Karpas-422 (cell line): ENCODE results near the gene DMRTC2. TPM values are rescaled to one million over a fixed set of nuclear protein-coding genes. Genes with fewer than 3 reads are reported as not detected.

Experiments
- DNase-seq: peaks from one replicate; pipeline ENCODE4 v3.0.0-alpha.2; 2015
- H2AFZ ChIP-seq: fragments of 200-600 bp; sonication (generic); 2 replicates; pipeline ENCODE4 v1.6.1; 2014; ENCODE audit warnings: antibody characterized with exemption, low read length, mixed read lengths
- H3K27ac ChIP-seq: fragments of 200-600 bp; sonication (generic); 2 replicates; pipeline ENCODE4 v1.5.1; 2014; ENCODE audit warnings: mild to moderate bottlenecking, low read length, moderate library complexity
- H3K27me3 ChIP-seq: fragments of 200-600 bp; sonication (generic); 2 replicates; pipeline ENCODE4 v1.6.1; 2014; ENCODE audit warnings: low read length, mixed read lengths
- H3K36me3 ChIP-seq: fragments of 200-600 bp; sonication (generic); 2 replicates; pipeline ENCODE4 v1.6.1; 2014; ENCODE audit warnings: low read length, mixed read lengths; ENCODE audit not compliant: insufficient read depth
- H3K4me1 ChIP-seq: fragments of 200-600 bp; sonication (generic); 2 replicates; pipeline ENCODE4 v1.6.1; 2014; ENCODE audit warnings: mild to moderate bottlenecking, low read length, mixed read lengths
- H3K4me2 ChIP-seq: fragments of 200-600 bp; sonication (generic); 2 replicates; pipeline ENCODE4 v1.6.1; 2014; ENCODE audit warnings: low read length, low read depth, mild to moderate bottlenecking; ENCODE audit not compliant: poor library complexity, severe bottlenecking
- H3K4me3 ChIP-seq: fragments of 200-600 bp; sonication (generic); 2 replicates; pipeline ENCODE4 v1.5.1; 2014; ENCODE audit warnings: mild to moderate bottlenecking, antibody characterized with exemption, low read length, mixed read lengths
- H3K79me2 ChIP-seq: fragments of 200-600 bp; sonication (generic); 2 replicates; pipeline ENCODE4 v1.6.1; 2014; ENCODE audit warnings: mild to moderate bottlenecking, low read length, mixed read lengths
- H3K9ac ChIP-seq: fragments of 200-600 bp; sonication (generic); 2 replicates; pipeline ENCODE4 v1.6.0; 2014; ENCODE audit warnings: low read length
- H3K9me2 ChIP-seq: fragments of 200-600 bp; sonication (generic), shearing (Covaris generic); replicated peaks from 2 replicates; pipeline ENCODE4 v1.6.0; 2014; ENCODE audit warnings: mild to moderate bottlenecking, low read length, moderate library complexity; ENCODE audit not compliant: insufficient read depth
- H3K9me3 ChIP-seq: fragments of 300-700, 200-600 bp; sonication (generic); 2 replicates; pipeline ENCODE4 v1.6.1; 2014; ENCODE audit warnings: low read length, mixed read lengths
- H4K20me1 ChIP-seq: fragments of 200-600 bp; sonication (generic); 2 replicates; pipeline ENCODE4 v1.6.1; 2014; ENCODE audit warnings: mild to moderate bottlenecking, antibody characterized with exemption, low read length, low read depth; ENCODE audit not compliant: insufficient read depth
- total RNA-seq: library from RNA; depleted of rRNA; stranded (reverse); fragments of >200 nt; shearing (Covaris generic); gene quantifications from 2 replicates; pipeline ENCODE4 v1.2.3, GENCODE V29; 2014; ENCODE audit warnings: low replicate concordance; rRNA removed

The DMRTC2 gene
- not detected in 2 replicates for total RNA-seq

- no peak within 1 kb of the TSS for H2AFZ ChIP-seq
- H3K9me2 ChIP-seq: no peaks in the 10 kb centered on the region
- H3K9ac ChIP-seq: no peak within 1 kb of the TSS
- H3K36me3 ChIP-seq: no peaks in the 10 kb centered on the region
- H3K27me3 ChIP-seq: no peaks in the 10 kb centered on the region
- no peaks in the 10 kb centered on the region for H4K20me1 ChIP-seq
- H3K4me3 ChIP-seq: no peak within 1 kb of the TSS
- H3K4me2 ChIP-seq: no peak within 1 kb of the TSS
- H3K4me1 ChIP-seq: no peaks in the 10 kb centered on the region
- no peaks in the 10 kb centered on the region for H3K9me3 ChIP-seq
- no peak for DNase-seq
- H3K79me2 ChIP-seq: no peaks in the 10 kb centered on the region
- no peak within 1 kb of the TSS for H3K27ac ChIP-seq
Observed at GRCh38 chr19:41845001-41845050, at the start of gene DMRTC2. Gene DMRTC2, plus strand, starts transcription at chr19:41845042. Its CDS starts 2,387 bp downstream, at chr19:41847429.

- DNase-seq: no peak
- Histone ChIP-seq H3K4me1 (peaks cover 8% of the 10 kb centered on the region), H3K9me2 (no peaks in the 10 kb centered on the region), H3K27ac (no peak within 1 kb of the TSS), H2AFZ (no peak within 1 kb of the TSS), H3K4me2 (no peak within 1 kb of the TSS), H3K27me3 (no peaks in the 10 kb centered on the region), H4K20me1 (no peaks in the 10 kb centered on the region), H3K36me3 (no peaks in the 10 kb centered on the region), H3K4me3 (no peak within 1 kb of the TSS), H3K9me3 (no peaks in the 10 kb centered on the region), H3K79me2 (no peaks in the 10 kb centered on the region), H3K9ac (0 out of 2 replicates have a peak within 1 kb of the TSS, but pooled peaks have one; percentile 9)
Observed at GRCh38 chr19:41796362-41796761, 48.5 kb upstream of the DMRTC2 start, which contains the start of gene CEACAM3. Gene CEACAM3, plus strand, starts transcription at chr19:41796587. Its CDS starts 91 bp downstream, at chr19:41796678.

GRCh38 chr19:41796901-41797300 is 47.9 kb upstream of the DMRTC2 start:
- H3K9ac ChIP-seq: no peak overlapping the region
- no peaks in the 10 kb centered on the region for H3K79me2 ChIP-seq
- no peaks in the 10 kb centered on the region for H3K9me3 ChIP-seq
- no peaks in the 10 kb centered on the region for H3K27me3 ChIP-seq
- no peak overlapping the region for H3K4me3 ChIP-seq
- no peaks in the 10 kb centered on the region for H3K9me2 ChIP-seq
- DNase-seq: no peak
- H3K4me1 ChIP-seq: peaks cover 14% of the 10 kb centered on the region
- H2AFZ ChIP-seq: no peak overlapping the region
- no peak overlapping the region for H3K27ac ChIP-seq
- no peaks in the 10 kb centered on the region for H4K20me1 ChIP-seq
- no peak overlapping the region for H3K4me2 ChIP-seq
- no peaks in the 10 kb centered on the region for H3K36me3 ChIP-seq

DNA sequence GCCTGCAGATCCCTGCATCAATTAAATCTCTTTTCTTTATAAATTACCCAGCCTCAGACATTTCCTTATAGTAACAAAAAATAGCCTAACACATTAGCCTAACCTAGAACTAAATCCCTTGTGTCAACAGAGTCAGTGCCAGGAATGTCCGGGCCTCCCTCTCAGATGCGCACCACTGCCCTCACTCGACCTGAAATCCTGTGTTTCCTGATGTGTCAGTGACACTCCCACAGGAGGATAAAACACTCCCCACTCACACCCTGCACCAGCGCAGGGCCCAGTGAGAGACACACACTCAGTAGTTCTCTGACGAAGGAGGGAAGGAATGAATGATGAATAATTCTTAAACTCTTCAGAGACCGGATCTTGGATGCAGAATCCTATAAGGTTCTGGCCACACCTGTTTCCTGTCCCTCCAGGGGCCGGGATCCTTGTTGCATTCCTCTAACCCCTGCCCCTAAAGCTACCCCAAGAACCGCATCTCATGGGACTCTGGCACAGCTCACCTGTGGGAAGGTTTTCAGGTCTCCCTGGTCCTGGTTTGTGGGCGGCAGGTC is 45.3 kb upstream of the DMRTC2 start:
- Histone ChIP-seq H3K79me2 (no peaks in the 10 kb centered on the region), H4K20me1 (no peaks in the 10 kb centered on the region), H3K27me3 (no peaks in the 10 kb centered on the region), H2AFZ (no peak overlapping the region), H3K27ac (no peak overlapping the region), H3K36me3 (no peaks in the 10 kb centered on the region), H3K4me1 (peaks cover 32% of the 10 kb centered on the region), H3K4me2 (no peak overlapping the region), H3K4me3 (no peak overlapping the region), H3K9me3 (no peaks in the 10 kb centered on the region), H3K9ac (no peak overlapping the region), H3K9me2 (no peaks in the 10 kb centered on the region)
- DNase-seq: no peak

DNA sequence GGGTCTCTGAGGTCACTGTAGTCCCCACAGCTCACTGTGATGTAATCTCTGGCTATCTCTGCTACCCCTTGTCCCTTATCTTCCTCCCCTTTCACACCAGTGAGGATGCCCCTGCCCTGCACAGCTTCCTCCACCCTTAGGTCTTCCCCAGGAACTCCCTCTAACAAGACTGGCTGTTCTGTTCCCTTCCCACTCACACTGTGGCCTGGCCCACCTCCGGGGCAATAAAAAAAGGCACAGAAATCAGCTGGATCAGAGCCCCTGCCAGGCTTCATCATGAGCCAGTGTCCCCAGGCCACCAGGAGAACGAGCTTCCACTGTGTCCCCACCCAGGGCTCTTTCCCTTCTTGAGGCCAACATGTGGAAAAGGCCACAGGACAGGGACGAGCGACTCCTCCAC is 43.8 kb upstream of the DMRTC2 start:
- H3K4me3 ChIP-seq: no peak overlapping the region
- H3K27me3 ChIP-seq: no peaks in the 10 kb centered on the region
- no peak overlapping the region for H3K4me2 ChIP-seq

GRCh38 chr19:41801792-41802211 is 43.0 kb upstream of the DMRTC2 start:
- Histone ChIP-seq H3K9ac (no peak overlapping the region), H3K4me2 (peak overlapping the region; percentile 46)

More for the DNA sequence above, 43.8 kb upstream of the DMRTC2 start:
- no peaks in the 10 kb centered on the region for H3K36me3 ChIP-seq
- H3K9ac ChIP-seq: no peak overlapping the region
- DNase-seq: no peak
- no peak overlapping the region for H3K27ac ChIP-seq
- H3K9me3 ChIP-seq: no peaks in the 10 kb centered on the region
- no peaks in the 10 kb centered on the region for H3K79me2 ChIP-seq
- no peaks in the 10 kb centered on the region for H4K20me1 ChIP-seq
- no peaks in the 10 kb centered on the region for H3K9me2 ChIP-seq
- peaks cover 36% of the 10 kb centered on the region for H3K4me1 ChIP-seq
- H2AFZ ChIP-seq: no peak overlapping the region

GRCh38 chr19:41802770-41803169 is 42.1 kb upstream of the DMRTC2 start:
- H3K9ac ChIP-seq: 0 out of 2 replicates have a peak overlapping the region, but pooled peaks have one; percentile 15
- H3K9me2 ChIP-seq: no peaks in the 10 kb centered on the region
- H4K20me1 ChIP-seq: no peaks in the 10 kb centered on the region
- H3K27ac ChIP-seq: peak overlapping the region; percentile 26; the same call in 1 of the 2 replicates
- H3K9me3 ChIP-seq: no peaks in the 10 kb centered on the region
- H3K27me3 ChIP-seq: no peaks in the 10 kb centered on the region
- H3K4me1 ChIP-seq: peaks cover 36% of the 10 kb centered on the region
- no peak for DNase-seq
- H3K4me3 ChIP-seq: no peak overlapping the region
- H3K36me3 ChIP-seq: no peaks in the 10 kb centered on the region
- no peak overlapping the region for H3K4me2 ChIP-seq
- H3K79me2 ChIP-seq: no peaks in the 10 kb centered on the region
- peak overlapping the region; percentile 79; the same call in 1 of the 2 replicates for H2AFZ ChIP-seq

More at GRCh38 chr19:41801792-41802211, 43.0 kb upstream of the DMRTC2 start:
- H3K4me1 ChIP-seq: peaks cover 36% of the 10 kb centered on the region
- H2AFZ ChIP-seq: peak overlapping the region; percentile 79
- peak; percentile 67 for DNase-seq
- no peaks in the 10 kb centered on the region for H3K27me3 ChIP-seq
- H3K9me2 ChIP-seq: no peaks in the 10 kb centered on the region
- no peak overlapping the region for H3K27ac ChIP-seq
- H3K79me2 ChIP-seq: no peaks in the 10 kb centered on the region
- H3K36me3 ChIP-seq: no peaks in the 10 kb centered on the region
- H3K9me3 ChIP-seq: no peaks in the 10 kb centered on the region
- H4K20me1 ChIP-seq: no peaks in the 10 kb centered on the region
- no peak overlapping the region for H3K4me3 ChIP-seq

GRCh38 chr19:41804336-41804735 is 40.5 kb upstream of the DMRTC2 start:
- Histone ChIP-seq H3K4me3 (no peak overlapping the region), H3K9me2 (no peaks in the 10 kb centered on the region)
- DNase-seq: peak; percentile 56

DNA sequence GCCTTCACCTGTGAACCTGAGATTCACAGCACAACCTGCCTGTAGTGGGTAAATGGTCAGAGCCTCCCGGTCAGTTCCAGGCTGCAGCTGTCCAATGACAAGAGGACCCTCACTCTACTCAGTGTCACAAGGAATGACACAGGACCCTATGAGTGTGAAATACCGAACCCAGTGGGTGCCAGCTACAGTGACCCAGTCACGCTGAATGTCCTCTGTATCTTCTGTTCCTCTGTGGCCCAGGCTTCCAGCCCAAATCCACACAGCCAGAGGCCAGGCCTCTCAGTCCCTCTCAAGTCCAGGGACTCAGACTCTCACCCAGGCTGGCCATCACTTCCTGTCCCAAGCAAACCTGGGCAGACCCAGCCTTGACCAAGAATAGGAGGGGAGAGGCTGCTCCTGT is 37.7 kb upstream of the DMRTC2 start:
- no peaks in the 10 kb centered on the region for H4K20me1 ChIP-seq
- H3K4me1 ChIP-seq: peaks cover 19% of the 10 kb centered on the region
- H3K27me3 ChIP-seq: no peaks in the 10 kb centered on the region
- no peak overlapping the region for H2AFZ ChIP-seq
- no peaks in the 10 kb centered on the region for H3K36me3 ChIP-seq
- H3K9me3 ChIP-seq: no peaks in the 10 kb centered on the region
- no peak overlapping the region for H3K9ac ChIP-seq
- no peak for DNase-seq
- H3K9me2 ChIP-seq: no peaks in the 10 kb centered on the region
- H3K27ac ChIP-seq: no peak overlapping the region
- H3K4me2 ChIP-seq: no peak overlapping the region
- no peak overlapping the region for H3K4me3 ChIP-seq
- no peaks in the 10 kb centered on the region for H3K79me2 ChIP-seq

More at GRCh38 chr19:41804336-41804735, 40.5 kb upstream of the DMRTC2 start:
- Histone ChIP-seq H4K20me1 (no peaks in the 10 kb centered on the region), H3K36me3 (no peaks in the 10 kb centered on the region), H3K79me2 (no peaks in the 10 kb centered on the region), H3K9ac (no peak overlapping the region), H3K4me2 (no peak overlapping the region), H3K27ac (no peak overlapping the region), H2AFZ (no peak overlapping the region), H3K4me1 (peaks cover 29% of the 10 kb centered on the region), H3K9me3 (no peaks in the 10 kb centered on the region), H3K27me3 (no peaks in the 10 kb centered on the region)
